OCI-LY1 (cell line): ENCODE results near the gene MRI1.

Source experiments
- CTCF ChIP-seq: fragments of 200-600 bp; sonication (generic), shearing (Covaris generic); IDR thresholded peaks from 2 replicates; pipeline ENCODE4 v1.5.1; 2017; ENCODE audit warnings: mild to moderate bottlenecking, antibody characterized with exemption, low read length, moderate library complexity, mixed read lengths
- EZH2 ChIP-seq: fragments of 200-600 bp; sonication (generic), shearing (Covaris generic); IDR thresholded peaks from 2 replicates; pipeline ENCODE4 v1.8.0; 2017; ENCODE audit warnings: borderline replicate concordance, mixed run types, mild to moderate bottlenecking, antibody characterized with exemption, low read length, moderate library complexity, mixed read lengths

GRCh38 chr19:13823256-13823655 lies 58.9 kb downstream of the MRI1 start:
- TF ChIP-seq EZH2 (no peak), CTCF (no peak)
